ENCODE data around the gene IFI6. TPM values are rescaled to one million over a fixed set of nuclear protein-coding genes. Genes with fewer than 3 reads are reported as not detected.

IFI6 gene
- total RNA-seq, 4 donors from 2014 or later, result 120 to 174 (median 150) TPM

DNA sequence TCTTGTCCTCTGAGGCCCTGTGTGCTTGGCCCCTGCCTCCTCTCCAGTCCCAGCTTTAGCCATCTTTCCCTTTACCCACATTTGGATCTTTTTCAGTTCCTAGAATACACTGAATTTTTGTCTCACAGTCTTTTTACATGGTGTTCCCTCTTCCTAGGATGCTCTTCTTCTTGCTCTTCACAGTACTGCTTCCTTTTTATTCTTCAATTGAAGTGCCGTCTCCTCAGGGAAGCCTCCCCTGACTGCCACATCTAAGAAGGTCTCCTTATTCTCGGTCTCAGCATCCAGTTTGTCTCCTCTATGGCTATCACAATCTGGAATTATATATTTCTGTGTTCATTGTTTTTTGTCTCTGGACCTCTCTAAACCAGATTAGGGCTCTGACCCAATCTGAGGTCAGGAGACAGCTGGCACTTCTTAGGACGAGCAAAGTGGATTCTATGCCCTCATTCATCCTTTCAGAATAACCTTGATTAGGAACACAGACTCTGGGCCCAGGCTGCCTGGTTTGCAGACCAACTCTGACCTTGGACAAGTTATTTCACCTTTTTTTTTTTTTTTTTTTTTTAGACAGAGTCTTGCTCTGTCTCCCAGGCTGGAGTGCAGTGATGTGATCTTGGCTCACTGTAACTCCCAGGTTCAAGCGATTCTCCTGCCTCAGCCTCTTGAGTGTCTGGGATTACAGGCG, 33.8 kb downstream of the IFI6 start:
- Histone ChIP-seq H3K4me1 (peaks cover 14 to 19% of the 10 kb centered on the region in 2 donors), H3K27me3 (peaks cover 6% of the 10 kb centered on the region), H3K9me3 (no peaks in the 10 kb centered on the region), H3K27ac (no peak overlapping the region), H3K36me3 (no peaks in the 10 kb centered on the region), H3K4me3 (replicated peaks in 1 of 3) (no peak overlapping the region)
- DNase-seq, result no peak
- TF ChIP-seq, protein P1, sequence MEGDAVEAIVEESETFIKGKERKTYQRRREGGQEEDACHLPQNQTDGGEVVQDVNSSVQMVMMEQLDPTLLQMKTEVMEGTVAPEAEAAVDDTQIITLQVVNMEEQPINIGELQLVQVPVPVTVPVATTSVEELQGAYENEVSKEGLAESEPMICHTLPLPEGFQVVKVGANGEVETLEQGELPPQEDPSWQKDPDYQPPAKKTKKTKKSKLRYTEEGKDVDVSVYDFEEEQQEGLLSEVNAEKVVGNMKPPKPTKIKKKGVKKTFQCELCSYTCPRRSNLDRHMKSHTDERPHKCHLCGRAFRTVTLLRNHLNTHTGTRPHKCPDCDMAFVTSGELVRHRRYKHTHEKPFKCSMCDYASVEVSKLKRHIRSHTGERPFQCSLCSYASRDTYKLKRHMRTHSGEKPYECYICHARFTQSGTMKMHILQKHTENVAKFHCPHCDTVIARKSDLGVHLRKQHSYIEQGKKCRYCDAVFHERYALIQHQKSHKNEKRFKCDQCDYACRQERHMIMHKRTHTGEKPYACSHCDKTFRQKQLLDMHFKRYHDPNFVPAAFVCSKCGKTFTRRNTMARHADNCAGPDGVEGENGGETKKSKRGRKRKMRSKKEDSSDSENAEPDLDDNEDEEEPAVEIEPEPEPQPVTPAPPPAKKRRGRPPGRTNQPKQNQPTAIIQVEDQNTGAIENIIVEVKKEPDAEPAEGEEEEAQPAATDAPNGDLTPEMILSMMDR (IDR thresholded peaks at IDR 0.05), result no peak
- no peak for TF ChIP-seq POLR2A (IDR thresholded peaks at IDR 0.05)
- intact Hi-C loops (cut with DNase I), result no loop called here
- 73 to 80% methylated on average over 5 of the region's 5 CpGs for WGBS, 2 donors

DNA sequence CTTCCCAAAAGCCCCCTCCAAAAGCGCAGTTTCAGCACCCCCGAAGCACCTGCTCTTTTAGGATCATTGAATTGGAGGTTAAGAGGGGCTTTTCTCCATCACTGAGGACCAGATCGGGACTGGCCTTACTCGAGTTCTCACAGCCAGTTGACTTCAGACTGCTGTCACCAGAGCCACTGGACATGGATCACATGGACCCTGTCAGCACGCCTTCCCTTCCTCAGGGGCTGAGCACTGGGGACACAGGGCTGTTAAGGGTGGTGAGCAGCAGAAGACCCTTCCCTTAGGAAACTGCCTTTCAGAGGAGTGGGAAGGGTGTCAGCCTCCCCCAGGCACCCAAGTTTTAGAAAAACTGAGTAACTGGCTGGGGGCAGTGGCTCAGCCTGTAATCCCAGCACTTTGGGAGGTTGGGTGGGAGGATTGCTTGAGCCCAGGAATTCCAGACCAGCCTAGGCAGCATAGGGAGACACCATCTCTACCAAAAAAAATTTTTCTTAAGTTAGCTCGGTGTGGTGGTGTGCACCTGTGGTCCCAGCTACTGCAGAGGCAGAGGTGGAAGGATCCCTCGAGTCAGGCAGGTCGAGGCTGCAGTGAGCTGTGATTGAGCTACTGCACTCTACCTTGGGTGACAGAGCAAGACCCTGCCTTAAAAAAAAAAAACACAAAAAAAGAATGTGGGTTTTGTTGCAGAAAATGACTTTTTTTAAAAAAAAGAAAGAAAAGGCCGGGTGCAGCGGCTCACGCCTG, 36.4 kb downstream of the IFI6 start:
- Histone ChIP-seq H3K27me3 (peaks cover 6% of the 10 kb centered on the region), H3K4me1 (peaks cover 26 to 41% of the 10 kb centered on the region in 2 donors), H3K9me3 (no peaks in the 10 kb centered on the region), H3K36me3 (no peaks in the 10 kb centered on the region), H3K4me3 (replicated peaks in 1 of 3) (no peak overlapping the region), H3K27ac (peak overlapping the region in 2 of 3 donors; percentile 33 to 81)
- intact Hi-C loops (cut with DNase I), result no loop called here
- WGBS, 2 donors, result 84 to 86% methylated on average over 10 to 11 of the region's 11 CpGs
- no peak for TF ChIP-seq POLR2A (IDR thresholded peaks at IDR 0.05)
- TF ChIP-seq, protein P1 (IDR thresholded peaks at IDR 0.05), result no peak
- DNase-seq, result no peak

DNA sequence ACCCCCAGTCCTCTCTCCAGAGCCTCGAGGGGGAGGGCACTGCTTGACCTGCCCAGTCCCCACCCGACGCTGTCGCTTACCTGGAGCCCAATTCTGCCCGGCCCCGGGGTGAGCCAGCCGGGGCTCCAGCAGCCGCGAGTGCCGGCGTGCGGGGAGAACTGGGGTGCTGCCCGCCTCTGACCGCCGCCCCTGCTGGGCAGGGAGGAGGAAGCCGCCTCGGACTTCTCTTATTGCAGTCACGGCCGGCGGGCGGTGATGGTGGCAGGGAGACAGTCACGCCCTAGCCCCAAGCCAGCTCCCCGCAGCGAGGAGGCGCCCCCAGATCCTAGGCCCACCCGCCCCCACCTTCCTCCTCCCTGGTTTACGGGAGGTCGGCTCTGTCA, 37.0 kb downstream of the IFI6 start, which contains the start of gene FGR:
FGR (minus strand) TSS at position 201 of the 383 bp plus-strand sequence. CDS start 11,269 bp downstream, outside the sequence.
- intact Hi-C loops (cut with DNase I), result no loop called here
- peaks cover 29 to 47% of the 10 kb centered on the region in 2 donors for H3K4me1 ChIP-seq

DNA sequence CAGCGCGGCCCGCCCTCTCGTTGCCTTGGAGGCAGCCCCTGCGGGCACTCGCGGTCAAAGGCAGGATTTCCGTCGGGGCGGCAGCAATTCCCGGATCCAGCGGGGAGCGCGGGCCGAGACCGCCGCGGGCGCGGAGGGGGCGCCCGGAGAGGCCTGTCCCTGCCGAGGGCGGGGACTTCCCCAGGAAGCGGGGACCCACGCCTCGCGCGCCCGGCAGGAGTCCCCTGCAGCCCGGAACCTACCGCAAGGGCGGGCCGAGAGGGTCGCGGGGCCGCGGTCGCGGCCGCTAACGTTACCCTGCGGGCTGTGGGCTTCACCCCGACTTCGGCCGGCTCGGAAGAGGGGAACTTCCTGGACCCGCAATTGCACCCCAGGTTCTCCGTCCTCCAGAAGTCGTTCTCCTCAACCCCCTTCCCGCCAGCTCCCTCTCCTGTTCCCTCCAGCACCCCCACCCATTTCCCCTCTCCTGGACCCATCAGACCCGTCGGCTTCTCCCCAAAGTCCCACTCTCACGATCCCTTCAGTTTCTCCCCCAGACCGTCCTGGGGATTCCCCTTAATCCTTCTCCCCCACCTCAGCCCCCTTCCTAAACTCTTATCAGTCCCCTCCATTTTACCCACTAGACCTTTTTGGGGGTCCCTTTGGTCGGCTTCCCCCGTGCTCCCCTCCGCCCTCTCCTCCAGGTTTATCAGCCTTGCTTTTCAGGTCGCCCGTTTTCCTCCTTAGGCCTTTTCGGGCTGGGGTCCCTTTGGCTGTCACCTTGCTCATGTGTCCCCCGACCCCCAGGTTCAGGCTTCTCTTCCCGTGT, 37.6 kb downstream of the IFI6 start:
- Histone ChIP-seq H3K27me3 (peaks cover 6% of the 10 kb centered on the region), H3K4me1 (peaks cover 29 to 52% of the 10 kb centered on the region in 2 donors), H3K36me3 (no peaks in the 10 kb centered on the region), H3K9me3 (no peaks in the 10 kb centered on the region), H3K27ac (peak overlapping the region; percentile 44 to 81 (median 75)), H3K4me3 (replicated peaks in 1 of 3) (peak overlapping the region in 2 of 3 donors; percentile 20 to 41)
- intact Hi-C loops (cut with DNase I), result no loop called here
- peak; percentile 30 to 32 for DNase-seq
- 10 to 11% methylated on average over 25 to 29 of the region's 63 CpGs for WGBS, 2 donors
- TF ChIP-seq, protein P1 (IDR thresholded peaks at IDR 0.05), result no peak
- peak in 1 of 2 donors; percentile 22 for TF ChIP-seq POLR2A (IDR thresholded peaks at IDR 0.05)

More for the DNA sequence above, 37.0 kb downstream of the IFI6 start, which contains the start of gene FGR:
- no peak for TF ChIP-seq POLR2A (IDR thresholded peaks at IDR 0.05)
- TF ChIP-seq, protein P1 (IDR thresholded peaks at IDR 0.05), result no peak
- Histone ChIP-seq H3K27ac (peak within 1 kb of the TSS; percentile 44 to 81 (median 75)), H3K4me3 (replicated peaks in 1 of 3) (peak within 1 kb of the TSS in 2 of 3 donors; percentile 20 to 41), H3K9me3 (no peaks in the 10 kb centered on the region), H3K36me3 (no peaks in the 10 kb centered on the region), H3K27me3 (peaks cover 6% of the 10 kb centered on the region)
- 20 to 39% methylated on average over 13 to 18 of the region's 28 CpGs for WGBS, 2 donors
- DNase-seq, result no peak

Measured in thyroid gland (tissue), 4 donors.